GM21390 (cell line): ENCODE measurements around the gene SBK2.
"Not testable (repeated sequence)": the region's sequence is repeated elsewhere in the genome, so short reads cannot be mapped to it uniquely, and the experiment has no call there.

Experiments used
- ATAC-seq: cut with Tn5 transposase; IDR thresholded peaks from one replicate; pipeline ENCODE4 v1.9.1; 2021; ENCODE audit not compliant: unreplicated experiment

Gene SBK2, protein sequence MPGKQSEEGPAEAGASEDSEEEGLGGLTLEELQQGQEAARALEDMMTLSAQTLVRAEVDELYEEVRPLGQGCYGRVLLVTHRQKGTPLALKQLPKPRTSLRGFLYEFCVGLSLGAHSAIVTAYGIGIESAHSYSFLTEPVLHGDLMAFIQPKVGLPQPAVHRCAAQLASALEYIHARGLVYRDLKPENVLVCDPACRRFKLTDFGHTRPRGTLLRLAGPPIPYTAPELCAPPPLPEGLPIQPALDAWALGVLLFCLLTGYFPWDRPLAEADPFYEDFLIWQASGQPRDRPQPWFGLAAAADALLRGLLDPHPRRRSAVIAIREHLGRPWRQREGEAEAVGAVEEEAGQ

GRCh38 chr19:55536951-55537740 lies at the start of gene SBK2:
Gene SBK2 (minus strand): TSS chr19:55537133. CDS start chr19:55536294, 839 bp downstream.
- ATAC-seq, result no peak

- ATAC-seq, result no peak
These were observed 48.9 kb upstream of the SBK2 start for GRCh38 chr19:55585658-55586339.

GRCh38 chr19:55584871-55585270 lies 47.9 kb upstream of the SBK2 start:
- ATAC-seq, result no peak

DNA sequence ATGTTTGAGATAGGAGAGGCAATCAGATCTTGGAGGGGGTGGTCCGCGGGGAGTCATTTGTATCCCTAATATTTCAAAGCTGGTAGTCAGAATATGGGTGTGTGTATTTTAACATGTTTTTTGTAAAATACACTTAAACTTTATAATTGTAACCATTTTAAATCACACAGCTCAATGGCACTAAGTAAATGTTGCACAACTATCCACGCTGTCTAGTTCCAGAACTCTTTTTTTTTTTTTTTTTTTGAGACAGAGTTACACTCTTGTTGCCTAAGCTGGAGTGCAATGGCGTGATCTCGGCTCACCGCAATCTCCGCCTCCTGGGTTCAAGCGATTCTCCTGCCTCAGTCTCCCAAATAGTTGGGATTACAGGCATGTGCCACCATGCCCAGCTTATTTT lies 47.0 kb upstream of the SBK2 start:
- ATAC-seq, result not testable (repeated sequence)

GRCh38 chr19:55582284-55582683 lies 45.4 kb upstream of the SBK2 start:
- ATAC-seq, result not testable (repeated sequence)

- no peak for ATAC-seq
These were observed 44.9 kb upstream of the SBK2 start for GRCh38 chr19:55581823-55582223.

- no peak for ATAC-seq
These were observed 44.4 kb upstream of the SBK2 start for GRCh38 chr19:55581145-55581822.

DNA sequence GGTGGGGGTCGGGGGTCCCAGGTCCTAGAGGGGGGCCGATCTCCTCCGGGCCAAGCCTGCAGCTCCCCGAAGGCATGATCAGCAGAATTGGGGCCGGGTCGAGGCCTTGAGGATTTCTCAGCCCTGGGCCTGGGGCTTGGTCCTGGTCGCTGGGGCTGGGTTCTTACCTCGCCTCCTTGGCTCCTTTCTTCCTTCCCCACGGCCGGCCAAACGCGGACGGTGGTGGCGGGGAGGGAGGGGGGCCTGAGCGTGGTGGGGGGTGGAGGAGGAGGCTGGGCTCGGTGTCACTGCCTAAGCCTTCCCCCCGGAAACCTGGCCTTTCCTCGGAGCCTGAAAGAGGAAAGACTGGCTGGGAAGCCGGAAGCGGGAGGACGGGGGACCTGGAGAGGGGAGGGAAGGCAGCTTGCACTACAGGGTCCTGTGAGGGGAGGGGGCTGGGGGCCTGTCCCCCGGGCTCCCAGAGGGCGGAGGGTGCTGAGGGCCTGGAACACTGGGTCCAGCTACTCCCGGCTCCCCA lies 43.8 kb upstream of the SBK2 start, which contains the start of gene ZNF579:
Gene ZNF579 (minus strand): TSS at position 221 of the 517 bp plus-strand sequence. CDS start 1,209 bp downstream, outside the sequence.
- no peak for ATAC-seq

DNA sequence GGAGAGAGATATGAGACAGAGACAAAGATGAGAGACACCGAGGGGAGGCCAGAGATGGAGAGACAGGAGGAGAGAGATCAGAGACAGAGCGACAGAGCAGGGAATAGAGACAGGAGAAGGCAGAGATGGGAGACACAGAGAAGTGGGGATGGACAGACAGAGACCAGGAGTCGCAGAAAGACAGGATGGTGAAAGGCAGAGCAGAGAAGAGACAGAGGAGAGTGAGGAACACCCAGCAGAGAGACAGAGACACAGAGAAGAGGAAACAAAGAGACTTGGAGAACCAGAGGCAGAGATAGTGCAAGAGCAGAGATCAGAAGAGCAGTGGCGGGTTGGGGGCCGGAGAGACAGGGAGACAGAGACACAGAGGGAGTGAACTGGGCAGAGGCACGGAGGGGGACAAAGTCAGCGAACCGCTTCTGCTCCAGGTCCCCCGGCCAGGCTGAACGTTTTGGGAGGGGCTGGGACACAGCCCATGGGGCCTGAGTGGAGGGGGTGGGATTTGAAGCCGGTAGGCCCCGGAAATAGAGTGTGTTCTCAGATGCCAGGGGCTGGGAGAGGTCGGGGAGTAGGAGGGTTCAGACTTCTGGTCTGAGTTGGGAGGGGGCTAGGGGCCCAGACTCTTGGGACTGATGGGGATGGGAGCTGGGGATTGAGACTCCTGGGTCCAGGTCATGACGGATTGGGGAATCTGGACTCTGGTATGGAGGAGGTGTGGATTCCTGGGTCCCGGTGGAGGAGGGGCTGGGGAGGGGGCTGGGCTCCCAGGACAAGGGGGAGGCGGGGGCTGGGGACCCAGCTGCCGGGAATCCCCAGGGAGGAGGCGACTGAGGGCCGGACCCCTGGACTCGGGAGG lies 43.1 kb upstream of the SBK2 start:
- ATAC-seq, result no peak

- ATAC-seq, result no peak
These were observed 42.1 kb upstream of the SBK2 start for GRCh38 chr19:55578761-55579747.

DNA sequence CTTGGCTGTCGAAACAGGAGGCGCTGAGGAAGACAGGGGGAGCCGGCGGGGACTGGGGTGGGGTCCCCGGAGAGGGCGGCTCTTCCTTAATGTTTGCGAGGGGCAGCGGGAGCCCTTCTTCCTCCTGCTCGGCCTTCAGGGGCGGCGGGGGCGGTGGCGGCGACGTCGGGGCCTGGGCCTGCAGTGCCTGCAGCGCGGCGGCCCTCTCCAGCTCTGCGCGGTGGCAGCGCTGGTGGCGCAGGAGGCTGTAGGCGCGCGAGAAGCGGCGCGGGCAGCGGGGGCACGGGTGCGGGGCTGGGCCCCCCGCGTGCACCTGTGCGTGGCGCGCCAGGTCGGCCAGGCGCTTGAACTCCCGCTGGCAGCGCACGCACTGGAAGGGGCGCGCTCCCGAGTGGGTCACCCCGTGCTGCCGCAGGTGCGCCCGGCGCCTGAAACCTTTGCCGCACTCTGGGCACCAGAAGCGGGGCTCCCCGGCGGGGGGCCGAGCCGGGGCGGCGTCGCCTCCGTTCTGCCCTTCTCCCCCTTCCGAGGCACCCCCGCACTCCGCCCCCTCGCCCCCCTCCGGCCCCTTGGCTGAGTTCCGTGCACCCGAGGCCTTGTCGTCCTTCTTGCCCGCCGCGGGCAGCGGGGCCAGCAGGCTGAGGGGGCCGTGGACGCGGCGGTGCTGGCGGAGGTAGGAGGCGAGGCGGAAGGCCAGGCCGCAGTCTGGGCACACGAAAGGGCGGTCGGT lies 41.3 kb upstream of the SBK2 start:
- no peak for ATAC-seq

DNA sequence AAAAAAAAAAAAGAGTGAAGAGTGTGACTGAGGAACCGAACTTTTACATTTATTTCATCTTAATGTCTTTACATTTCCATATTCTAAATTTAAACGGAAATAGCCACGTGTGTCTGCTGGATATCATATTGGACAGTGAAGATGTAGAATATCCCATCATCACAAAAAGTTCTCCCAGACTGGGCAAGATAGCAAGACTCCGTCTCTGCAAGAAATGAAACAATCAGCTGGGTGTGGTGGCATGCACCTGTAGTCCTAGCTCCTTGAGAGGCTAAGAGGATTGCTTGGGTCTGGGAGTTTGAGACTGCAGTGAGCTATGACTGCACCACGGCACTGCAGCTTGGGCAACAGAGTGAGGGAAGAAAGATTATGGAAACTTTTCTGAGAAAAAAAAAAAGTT lies 39.8 kb upstream of the SBK2 start:
- ATAC-seq, result no peak

- not testable (repeated sequence) for ATAC-seq
These were observed 37.0 kb upstream of the SBK2 start for GRCh38 chr19:55573929-55574328.

DNA sequence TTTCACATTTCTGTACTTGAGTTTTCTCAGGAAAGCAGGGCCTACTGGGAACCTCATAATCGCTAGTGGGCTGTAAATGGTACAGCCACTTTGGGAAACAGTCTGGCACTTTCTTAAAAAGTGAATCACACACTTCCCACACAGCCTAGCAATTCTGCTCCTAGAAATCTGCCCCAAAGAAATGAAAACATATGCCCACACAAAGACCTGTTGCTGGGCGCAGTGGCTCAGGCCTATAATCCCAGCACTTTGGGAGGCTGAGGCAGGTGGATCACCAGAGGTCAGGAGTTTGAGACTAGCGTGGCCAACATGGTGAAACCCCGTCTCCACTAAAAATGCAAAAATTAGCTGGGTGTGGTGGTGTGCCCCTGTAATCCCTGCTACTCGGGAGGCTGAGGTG lies 32.5 kb upstream of the SBK2 start:
- ATAC-seq, result not testable (repeated sequence)

DNA sequence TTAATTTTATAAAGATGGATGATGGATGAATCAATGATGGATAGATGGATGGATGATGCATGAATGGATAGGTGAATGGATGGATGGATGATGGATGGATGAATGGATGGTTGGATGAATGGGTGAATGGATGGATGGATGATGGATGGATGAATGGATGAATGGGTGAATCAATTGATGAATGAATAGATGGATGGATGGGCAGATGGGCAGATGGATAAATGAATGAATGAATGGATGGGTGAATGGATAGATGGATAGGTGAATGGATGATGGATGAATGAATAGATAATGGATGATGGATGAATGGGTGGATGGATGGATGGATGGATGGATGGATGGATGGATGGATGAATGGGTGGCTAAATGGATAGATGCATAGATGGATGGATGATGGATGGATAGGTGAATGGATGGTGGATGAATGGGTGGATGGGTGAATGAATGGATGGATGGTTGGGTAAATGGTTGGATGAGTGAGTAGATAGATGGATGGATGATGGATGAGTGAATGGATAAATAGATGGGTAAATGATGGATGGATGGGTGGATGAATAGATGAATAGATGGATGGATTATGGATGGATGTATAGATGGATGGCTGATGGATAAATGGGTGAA lies 30.9 kb upstream of the SBK2 start:
- no peak for ATAC-seq

DNA sequence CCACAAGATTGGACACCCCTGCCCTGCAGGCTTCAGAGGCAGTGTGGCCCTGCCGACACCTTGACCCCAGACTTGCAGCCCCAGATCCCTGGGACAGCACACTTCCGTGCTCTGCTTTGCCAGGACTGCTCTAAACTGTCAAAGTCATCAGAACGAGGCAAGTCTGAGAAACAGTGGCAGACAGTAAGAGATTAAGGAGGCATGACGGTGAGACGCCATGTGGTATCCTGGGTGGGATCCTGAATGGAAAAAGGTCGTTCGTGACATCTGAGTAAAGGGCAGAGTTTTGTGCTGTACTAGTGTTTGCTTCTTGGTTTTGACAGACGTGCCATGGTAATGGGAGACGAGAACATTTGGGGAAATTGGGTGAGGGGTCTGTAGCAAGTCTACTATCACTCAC lies 29.9 kb upstream of the SBK2 start:
- ATAC-seq, result no peak

- no peak for ATAC-seq
These were observed 26.3 kb upstream of the SBK2 start for GRCh38 chr19:55563261-55563690.
